ENCODE data around the gene ETS2. TPM values are rescaled to one million over a fixed set of nuclear protein-coding genes. Genes with fewer than 3 reads are reported as not detected.

ETS2 gene
- polyA plus RNA-seq, 1 experiment = 18.8 TPM

- DNase-seq (ENCODE audit: low read depth) = peak; percentile 68
- Histone ChIP-seq H3K36me3 (ENCODE audit: control insufficient read depth, insufficient read depth, low read length) (no peaks in the 10 kb centered on the region), H3K27me3 (ENCODE audit: control insufficient read depth, insufficient read depth, low read length) (no peaks in the 10 kb centered on the region), H3K4me3 (ENCODE audit: low read depth, low read length) (no peak overlapping the region)
- CTCF ChIA-PET = interaction anchor here (0.8 kb wide), 1 partner anchor 11 kb away, joined by 3 read pairs; no protein-coding TSS in a partner anchor
- POLR2A ChIA-PET = no interaction called here
- TF ChIP-seq CTCF (IDR thresholded peaks at IDR 0.05; ENCODE audit: insufficient read depth, low read depth, low read length) = no peak
These were observed 33.9 kb downstream of the ETS2 start for GRCh38 chr21:38839328-38840286.

DNA sequence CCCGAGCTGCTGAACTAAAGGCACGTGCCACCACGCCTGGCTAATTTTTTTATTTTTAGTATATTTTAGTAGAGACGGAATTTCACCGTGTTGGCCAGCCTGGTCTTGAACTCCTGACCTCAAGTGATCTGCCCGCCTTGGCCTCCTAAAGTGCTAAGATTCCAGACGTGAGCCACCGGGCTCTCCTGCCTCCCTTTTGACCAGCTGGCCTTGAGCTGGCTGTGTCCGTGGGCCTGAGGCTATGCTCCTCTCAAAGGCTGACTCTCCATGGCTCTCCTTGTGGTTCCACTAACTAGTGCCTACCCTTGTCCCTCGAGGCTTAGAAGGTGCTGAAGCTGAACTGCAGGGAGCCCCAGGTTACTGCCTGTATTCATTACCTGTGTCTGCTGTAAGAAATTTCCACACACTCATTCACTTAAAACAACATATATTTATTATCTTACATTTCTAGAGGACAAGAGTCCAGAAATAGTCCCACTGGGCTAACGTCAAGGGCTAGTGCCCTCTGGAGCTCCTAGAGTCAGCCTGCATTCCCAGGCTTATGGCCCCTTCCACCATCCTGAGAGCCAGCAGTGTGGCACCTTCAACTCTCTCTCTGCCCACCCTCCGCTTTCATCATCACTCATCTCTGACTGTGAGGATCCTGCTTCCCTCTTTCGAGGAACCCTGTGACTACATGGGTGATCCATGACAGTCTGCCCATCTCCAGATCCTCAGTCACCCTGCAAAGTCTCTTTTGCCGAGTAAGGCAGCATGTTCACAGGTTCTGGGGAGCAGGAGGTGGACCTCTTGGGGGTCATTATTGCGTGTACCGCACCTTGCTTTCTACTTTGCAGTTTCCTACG lies 34.9 kb downstream of the ETS2 start:
- ChIA-PET CTCF (no interaction called here), POLR2A (no interaction called here)
- Histone ChIP-seq H3K36me3 (ENCODE audit: control insufficient read depth, insufficient read depth, low read length) (no peaks in the 10 kb centered on the region), H3K27me3 (ENCODE audit: control insufficient read depth, insufficient read depth, low read length) (no peaks in the 10 kb centered on the region), H3K4me3 (ENCODE audit: low read depth, low read length) (no peak overlapping the region)
- no peak for DNase-seq (ENCODE audit: low read depth)
- TF ChIP-seq CTCF (IDR thresholded peaks at IDR 0.05; ENCODE audit: insufficient read depth, low read depth, low read length) = no peak

GRCh38 chr21:38841472-38841871 lies 35.7 kb downstream of the ETS2 start:
- Histone ChIP-seq H3K27me3 (ENCODE audit: control insufficient read depth, insufficient read depth, low read length) (no peaks in the 10 kb centered on the region), H3K36me3 (ENCODE audit: control insufficient read depth, insufficient read depth, low read length) (no peaks in the 10 kb centered on the region), H3K4me3 (ENCODE audit: low read depth, low read length) (no peak overlapping the region)
- ChIA-PET CTCF (no interaction called here), POLR2A (no interaction called here)
- TF ChIP-seq CTCF (IDR thresholded peaks at IDR 0.05; ENCODE audit: insufficient read depth, low read depth, low read length) = no peak
- DNase-seq (ENCODE audit: low read depth) = no peak

DNA sequence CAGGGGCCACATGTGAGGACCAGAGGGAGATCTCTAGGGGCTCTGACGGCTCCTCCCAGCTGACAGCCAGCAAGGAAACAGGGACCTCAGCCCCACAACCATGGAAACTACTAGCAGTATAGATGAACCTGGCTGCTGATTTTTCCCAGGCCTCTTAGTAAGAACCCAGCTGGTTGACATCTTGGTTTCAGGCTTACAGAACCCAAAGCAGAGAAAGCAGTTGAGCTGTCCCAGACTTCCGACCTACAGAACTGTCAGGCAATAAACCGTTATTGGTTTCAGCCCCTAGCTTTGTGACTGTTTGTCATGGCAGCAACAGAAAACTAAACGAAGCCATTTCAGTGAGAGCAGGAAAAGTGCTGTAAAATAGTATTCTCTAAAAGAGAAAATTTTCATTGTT lies 36.4 kb downstream of the ETS2 start:
- ChIA-PET CTCF (no interaction called here), POLR2A (no interaction called here)

More for the DNA sequence above, 36.4 kb downstream of the ETS2 start:
- DNase-seq (ENCODE audit: low read depth) = no peak
- no peak overlapping the region for H3K4me3 ChIP-seq (ENCODE audit: low read depth, low read length)
- no peak for TF ChIP-seq CTCF (IDR thresholded peaks at IDR 0.05; ENCODE audit: insufficient read depth, low read depth, low read length)
- no peaks in the 10 kb centered on the region for H3K36me3 ChIP-seq (ENCODE audit: control insufficient read depth, insufficient read depth, low read length)
- H3K27me3 ChIP-seq (ENCODE audit: control insufficient read depth, insufficient read depth, low read length) = no peaks in the 10 kb centered on the region
